Esophagus muscularis mucosa (tissue), 4 donors: ENCODE measurements around the gene ABHD12B.

Experiments used
- CTCF ChIP-seq, 3 experiments: fragments of 200-600 bp in 2 of 3; fragments of 450-650 bp in 1 of 3; sonication (generic) in 2 of 3; IDR thresholded peaks; one replicate each; pipeline ENCODE4 v1.5.1; 2017 to 2019; ENCODE audit warnings: antibody characterized with exemption in 3 of 3, mild to moderate bottlenecking in 2 of 3, moderate library complexity in 1 of 3
- EP300 ChIP-seq: sonication (generic); formaldehyde crosslinking; IDR thresholded peaks from one replicate; pipeline ENCODE4 v1.6.1; 2017; ENCODE audit warnings: antibody characterized with exemption
- POLR2A ChIP-seq: fragments of 450-650 bp; IDR thresholded peaks from one replicate; pipeline ENCODE4 v1.6.1; 2017; ENCODE audit warnings: antibody characterized with exemption, moderate library complexity, mild to moderate bottlenecking, low read depth
- POLR2AphosphoS5 ChIP-seq, 2 donors: sonication (generic); formaldehyde crosslinking; IDR thresholded peaks; one replicate each; pipeline ENCODE4 v1.6.1; 2017; ENCODE audit warnings: antibody characterized with exemption in 2 of 2

GRCh38 chr14:50834802-50835276 is 37.0 kb upstream of the ABHD12B start:
- no peak for TF ChIP-seq CTCF (IDR thresholded peaks at IDR 0.05)
- no peak for TF ChIP-seq POLR2A
- TF ChIP-seq EP300: no peak
- no peak for TF ChIP-seq POLR2AphosphoS5 (IDR thresholded peaks at IDR 0.05)
